ENCODE measurements around the gene DCAF8.

Gene DCAF8

GRCh38 chr1:160210561-160210960, 51.8 kb downstream of the DCAF8 start:
- TF ChIP-seq CTCF (IDR thresholded peaks at IDR 0.05; ENCODE audit: low read depth, low read length), result no peak
- Histone ChIP-seq H3K27ac (peak overlapping the region; percentile 88), H3K9me3 (ENCODE audit: severe bottlenecking) (no peaks in the 10 kb centered on the region), H3K27me3 (ENCODE audit: insufficient read depth, low read depth, severe bottlenecking) (no peaks in the 10 kb centered on the region), H3K4me3 (ENCODE audit: low read depth, low read length) (no peak overlapping the region), H3K36me3 (peaks cover 87% of the 10 kb centered on the region)
- no peak for DNase-seq

- no peak for TF ChIP-seq CTCF (IDR thresholded peaks at IDR 0.05; ENCODE audit: low read depth, low read length)
- peaks cover 79% of the 10 kb centered on the region for H3K36me3 ChIP-seq
Measured at GRCh38 chr1:160209321-160210046, 52.9 kb downstream of the DCAF8 start.

GRCh38 chr1:160208557-160209320, 53.6 kb downstream of the DCAF8 start:
- Histone ChIP-seq H3K9me3 (ENCODE audit: severe bottlenecking) (no peaks in the 10 kb centered on the region), H3K36me3 (peaks cover 72% of the 10 kb centered on the region), H3K27me3 (ENCODE audit: insufficient read depth, low read depth, severe bottlenecking) (no peaks in the 10 kb centered on the region), H3K4me3 (ENCODE audit: low read depth, low read length) (no peak overlapping the region), H3K27ac (peak overlapping the region; percentile 88)
- no peak for TF ChIP-seq CTCF (IDR thresholded peaks at IDR 0.05; ENCODE audit: low read depth, low read length)
- DNase-seq, result no peak

More at GRCh38 chr1:160209321-160210046, 52.9 kb downstream of the DCAF8 start:
- DNase-seq, result peak; percentile 95
- H3K9me3 ChIP-seq (ENCODE audit: severe bottlenecking), result no peaks in the 10 kb centered on the region
- no peaks in the 10 kb centered on the region for H3K27me3 ChIP-seq (ENCODE audit: insufficient read depth, low read depth, severe bottlenecking)
- H3K27ac ChIP-seq, result peak overlapping the region; percentile 88
- H3K4me3 ChIP-seq (ENCODE audit: low read depth, low read length), result peak overlapping the region; percentile 4; the same call in 1 of the 2 replicates

DNA sequence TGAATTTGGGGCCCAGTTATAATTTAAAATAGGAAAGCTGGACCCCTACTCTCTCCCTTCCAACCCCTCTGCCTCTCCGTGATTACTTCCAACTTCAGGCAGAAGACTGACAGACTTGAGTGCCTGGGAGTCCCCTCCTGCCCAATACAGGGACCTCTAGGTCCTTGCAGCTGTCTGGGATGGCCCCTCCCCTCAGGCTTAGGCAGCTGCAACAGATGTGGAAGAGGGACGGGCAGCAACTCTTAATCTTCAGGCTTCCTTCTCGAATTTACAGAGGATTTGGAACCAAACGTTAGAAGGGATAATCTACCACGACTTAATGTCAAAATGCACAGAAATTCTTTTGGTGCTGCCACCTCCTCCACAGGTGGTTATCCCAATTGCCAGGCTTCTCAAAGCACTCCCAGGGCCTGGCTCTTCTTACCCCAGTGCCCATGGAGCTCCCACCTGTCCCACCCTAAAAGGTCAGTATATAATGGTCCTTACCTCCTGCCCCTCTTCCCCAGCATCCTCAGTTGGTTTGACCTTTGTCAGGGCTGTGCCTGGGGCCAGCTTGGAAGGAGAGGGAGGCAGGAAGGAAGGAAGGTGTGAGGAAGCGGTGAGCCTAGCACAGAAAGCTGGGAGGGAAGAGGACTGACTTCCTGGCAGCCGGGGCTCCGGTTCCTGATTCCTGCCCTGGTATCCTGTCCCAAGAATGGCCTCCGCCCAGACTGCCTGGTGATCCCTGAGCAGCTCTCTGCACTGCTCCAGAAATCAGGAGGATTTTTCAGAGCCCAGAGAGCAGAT, 54.4 kb downstream of the DCAF8 start:
- no peak overlapping the region for H3K4me3 ChIP-seq (ENCODE audit: low read depth, low read length)
- H3K36me3 ChIP-seq, result peaks cover 66% of the 10 kb centered on the region
- peak overlapping the region; percentile 88 for H3K27ac ChIP-seq

More for the DNA sequence above, 54.4 kb downstream of the DCAF8 start:
- no peaks in the 10 kb centered on the region for H3K9me3 ChIP-seq (ENCODE audit: severe bottlenecking)
- TF ChIP-seq CTCF (IDR thresholded peaks at IDR 0.05; ENCODE audit: low read depth, low read length), result no peak
- no peaks in the 10 kb centered on the region for H3K27me3 ChIP-seq (ENCODE audit: insufficient read depth, low read depth, severe bottlenecking)
- DNase-seq, result peak; percentile 33

Measured in WERI-Rb-1 (cell line).